GM12801 (cell line): ENCODE results near the gene ZFYVE21.

Experiments
- CTCF ChIP-seq: IDR thresholded peaks from one replicate; pipeline ENCODE4 v1.5.1; 2011; ENCODE audit warnings: control low read depth; ENCODE audit not compliant: insufficient read length; ENCODE audit errors: extremely low read depth

ZFYVE21 gene

GRCh38 chr14:103734081-103734888 is 18.7 kb downstream of the ZFYVE21 start:
- no peak for TF ChIP-seq CTCF

- TF ChIP-seq CTCF, result no peak
Measured at GRCh38 chr14:103735022-103735421, 19.4 kb downstream of the ZFYVE21 start.

DNA sequence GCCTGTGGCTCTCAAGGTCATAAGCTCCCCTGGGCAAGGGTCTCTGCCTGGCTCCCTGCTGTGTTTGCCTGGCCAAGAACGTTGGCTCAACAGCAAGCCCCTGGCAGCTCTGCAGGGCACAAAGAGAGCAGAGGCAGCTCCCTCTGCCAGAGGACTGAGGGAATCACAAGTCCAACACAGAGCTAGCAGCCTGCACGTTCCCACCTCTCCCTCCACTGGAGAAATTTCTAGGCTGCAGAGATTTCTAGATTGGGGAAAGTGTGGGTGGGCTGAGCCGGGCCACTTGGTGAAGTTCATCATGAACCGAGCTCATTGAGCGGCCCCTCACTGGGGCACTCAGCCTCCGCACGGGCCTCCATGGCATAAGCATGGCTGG is 19.8 kb downstream of the ZFYVE21 start:
- no peak for TF ChIP-seq CTCF

DNA sequence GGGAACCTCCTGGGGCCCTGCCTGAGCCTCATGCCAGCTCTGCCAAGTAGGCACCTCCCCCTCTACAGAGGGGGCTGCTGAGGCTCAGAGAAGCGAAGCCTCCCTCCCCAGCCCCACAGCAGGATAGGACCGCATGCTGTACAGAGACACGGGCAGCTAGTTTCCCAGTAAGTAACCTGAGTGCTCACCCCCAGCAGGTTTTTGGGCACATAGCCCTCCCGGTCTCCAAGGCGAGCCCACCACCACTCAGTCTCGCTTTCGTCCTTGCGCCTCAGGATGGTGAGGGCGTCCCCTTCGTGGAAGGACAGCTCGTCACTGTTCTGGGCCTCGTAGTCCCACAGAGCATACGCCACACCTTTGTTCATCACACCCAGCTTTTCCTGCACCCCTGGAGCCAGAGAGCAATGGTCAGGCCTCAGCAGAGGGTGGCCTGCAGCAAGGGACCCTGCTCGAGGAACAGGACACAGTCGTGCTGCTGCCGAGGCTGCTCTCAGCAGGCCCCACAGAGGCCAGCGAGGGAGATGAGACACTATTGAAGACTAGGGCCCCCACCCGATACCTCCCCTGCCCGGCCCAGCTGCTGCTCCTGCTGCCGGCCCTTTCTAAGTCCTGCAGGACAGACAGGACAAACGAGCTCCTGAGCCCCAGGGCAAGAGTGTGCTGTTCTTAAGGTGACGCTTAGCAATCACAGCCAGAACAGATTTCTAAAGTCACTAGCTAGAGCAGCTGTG is 20.4 kb downstream of the ZFYVE21 start:
- TF ChIP-seq CTCF, result no peak

DNA sequence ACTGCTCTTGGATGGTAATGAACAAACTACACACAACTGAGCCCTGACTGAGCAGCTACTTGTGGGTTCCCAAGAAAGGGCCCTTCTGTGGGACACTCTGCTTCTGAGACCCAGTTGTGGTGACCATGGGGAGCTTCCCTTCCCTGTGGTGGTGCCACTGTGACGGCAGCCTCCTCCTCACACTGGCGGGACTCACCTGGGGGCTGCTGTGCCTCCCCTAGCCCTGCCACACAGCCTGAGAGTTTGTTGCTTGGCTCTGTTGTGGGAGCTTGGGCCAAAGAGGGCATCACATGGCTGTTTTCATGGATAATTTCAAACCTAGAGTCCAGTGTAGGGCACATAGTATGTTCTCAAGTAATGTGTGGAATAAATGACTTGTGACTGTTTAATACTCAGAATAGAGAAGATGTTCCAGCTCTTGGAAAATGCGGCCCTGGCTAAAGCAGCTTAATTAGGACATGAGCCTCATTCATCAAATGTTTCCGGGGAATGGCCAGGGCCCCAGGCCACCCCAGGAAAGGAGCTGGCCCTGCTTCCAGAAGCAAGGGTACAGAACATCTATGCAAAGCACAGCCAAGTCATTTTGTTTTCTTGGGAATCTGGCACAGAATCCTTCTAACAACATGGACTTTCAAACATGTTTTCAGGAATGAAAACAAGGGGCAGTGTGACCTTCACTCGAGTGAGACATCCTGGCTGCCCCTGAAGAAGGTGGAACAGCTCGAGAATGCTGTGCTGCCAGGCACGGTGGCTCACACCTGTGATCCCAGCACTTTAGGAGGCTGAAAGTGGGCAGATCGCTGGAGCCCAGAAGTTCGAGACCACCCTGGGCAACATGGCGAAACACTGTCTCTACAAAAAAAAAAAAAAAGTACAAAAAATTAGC is 21.2 kb downstream of the ZFYVE21 start:
- no peak for TF ChIP-seq CTCF

GRCh38 chr14:103737432-103738045 is 21.9 kb downstream of the ZFYVE21 start:
- TF ChIP-seq CTCF, result no peak
